Embryonic facial prominence (tissue), 1 donor: ENCODE measurements around the gene GFOD1.
"Not testable (repeated sequence)": the region's sequence is repeated elsewhere in the genome, so short reads cannot be mapped to it uniquely, and the experiment has no call there.

Experiments
- DNase-seq: peaks from one replicate; pipeline ENCODE4 v3.0.0-alpha.2; 2016; ENCODE audit errors: extremely low spot score

The GFOD1 gene

DNA sequence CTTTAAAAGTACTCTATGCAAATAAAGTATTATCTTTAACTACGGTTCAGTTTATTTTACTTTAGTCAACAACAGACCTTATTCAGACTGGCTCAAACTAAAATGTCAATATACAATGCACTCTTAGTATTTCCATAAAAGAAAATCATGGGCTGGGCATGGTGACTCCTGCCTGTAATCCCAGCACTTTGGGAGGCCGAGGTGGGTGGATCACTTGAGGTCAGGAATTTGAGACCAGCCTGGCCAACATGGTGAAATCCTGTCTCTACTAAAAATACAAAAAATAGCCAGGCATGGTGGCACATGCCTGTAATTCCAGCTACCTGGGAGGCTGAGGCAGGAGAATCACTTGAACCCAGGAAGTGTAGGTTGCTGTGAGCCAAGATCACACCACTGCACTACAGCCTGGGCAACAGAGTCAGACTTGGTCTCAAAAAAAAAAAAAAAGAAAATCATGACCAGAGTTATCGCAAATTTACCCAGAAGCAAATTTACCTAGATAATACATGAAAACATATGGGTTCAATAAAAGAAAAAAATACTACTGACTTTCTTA, 161.3 kb downstream of the GFOD1 start:
- DNase-seq, result not testable (repeated sequence)

DNA sequence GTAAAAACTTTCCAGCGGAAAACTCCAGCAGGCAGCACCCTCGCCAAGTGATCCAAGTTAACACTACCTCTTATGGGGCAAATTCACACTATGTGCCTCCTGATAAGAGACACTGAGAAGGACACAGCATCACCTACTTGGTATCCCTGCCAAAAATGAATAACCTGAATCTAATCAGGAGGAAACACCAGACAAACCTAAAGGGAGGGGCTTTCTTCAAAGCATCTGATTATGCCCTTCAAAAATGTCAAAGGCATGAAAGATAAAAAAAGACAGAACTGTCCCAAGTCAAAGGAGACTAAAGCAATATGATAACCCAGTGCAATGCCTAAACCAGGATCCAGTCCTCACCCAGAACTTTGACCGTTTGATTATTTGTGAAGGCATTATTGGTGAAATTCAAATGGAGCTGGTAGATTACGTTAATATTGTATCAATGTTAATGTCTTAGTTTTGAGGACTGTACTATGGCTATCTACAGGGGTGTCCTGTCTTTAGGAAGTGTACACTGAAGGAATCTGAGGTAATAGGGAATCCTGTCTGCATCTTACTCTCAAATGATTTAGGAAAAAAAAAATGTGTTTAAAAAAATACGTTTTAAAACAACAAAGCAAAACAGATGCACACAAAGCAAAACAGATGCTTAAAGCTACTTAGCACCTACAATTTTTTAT, 167.4 kb downstream of the GFOD1 start:
- no peak for DNase-seq

DNA sequence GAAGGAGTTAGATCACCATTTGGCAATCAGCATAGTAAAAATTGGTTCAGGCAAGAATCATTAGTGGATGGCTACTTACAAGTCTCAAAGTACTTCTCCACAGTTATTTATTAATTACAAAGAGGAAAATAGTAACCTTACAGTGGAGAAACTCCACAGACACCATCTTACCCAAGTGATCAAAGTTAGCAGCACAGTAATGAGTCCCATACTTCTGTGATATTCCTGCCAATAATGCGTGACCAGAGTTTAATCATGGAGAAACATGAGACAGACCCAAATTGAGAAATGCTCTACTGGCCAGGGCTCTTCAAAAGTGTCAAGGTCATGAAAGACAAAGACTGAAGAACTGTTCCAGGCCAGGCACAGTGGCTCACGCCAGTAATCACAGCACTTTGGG, 168.6 kb downstream of the GFOD1 start:
- DNase-seq, result no peak

DNA sequence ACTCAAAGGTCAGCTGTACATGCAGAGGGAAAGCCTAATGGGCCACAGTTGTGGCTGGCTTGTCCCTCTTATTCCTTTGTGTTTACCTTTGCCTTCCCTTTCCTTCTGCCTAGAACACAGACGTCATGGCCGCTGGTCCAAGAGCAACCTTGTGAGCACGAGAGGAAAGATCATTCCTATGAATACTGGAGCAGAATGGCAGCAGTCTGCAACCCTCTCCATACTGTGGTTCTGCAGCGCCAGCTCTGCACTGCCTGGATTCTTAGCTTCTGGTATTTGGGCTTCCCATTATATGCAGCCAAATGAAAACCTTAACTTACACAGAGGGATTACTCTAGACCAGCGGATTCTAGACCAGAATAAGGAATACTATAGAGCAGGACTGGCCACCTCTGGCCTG, 171.5 kb downstream of the GFOD1 start:
- DNase-seq, result no peak

DNA sequence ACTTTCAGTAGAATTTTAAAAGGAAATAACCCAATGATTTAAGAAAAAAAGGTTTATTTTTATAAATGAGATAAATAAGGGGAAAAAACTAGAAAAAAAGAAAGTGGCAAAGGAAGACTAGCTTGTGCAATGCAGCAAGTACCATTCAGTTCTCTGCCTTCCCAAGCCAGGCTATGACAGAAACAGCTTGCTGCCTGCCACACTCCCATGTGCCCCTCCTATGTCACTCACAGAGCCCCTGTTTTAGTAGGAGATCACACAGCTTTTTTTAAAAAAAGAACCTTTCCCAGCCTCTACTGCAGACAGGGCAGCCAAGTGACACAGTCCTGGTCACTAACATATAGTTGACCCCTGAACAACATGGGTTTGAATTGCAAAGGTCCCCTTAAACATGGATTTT, 172.6 kb downstream of the GFOD1 start:
- DNase-seq, result no peak

DNA sequence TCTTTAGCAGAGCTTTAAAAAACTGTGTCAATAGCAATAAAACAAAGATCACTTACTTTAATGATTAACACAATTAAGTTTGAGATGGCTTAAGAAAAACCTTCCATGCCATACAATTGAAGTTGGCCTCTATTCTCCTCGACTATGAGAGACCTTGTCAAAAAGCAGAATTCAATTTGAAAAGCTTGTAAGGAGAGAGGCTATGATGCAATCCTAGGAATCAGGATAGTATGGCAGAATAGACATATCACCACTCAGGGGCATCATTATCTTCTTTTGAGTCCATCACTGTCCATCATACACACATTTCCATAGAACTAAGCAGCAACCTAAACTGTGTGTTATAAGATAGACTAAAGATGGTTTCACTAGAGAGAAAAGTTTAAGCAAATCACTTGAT, 176.2 kb downstream of the GFOD1 start:
- DNase-seq, result no peak

DNA sequence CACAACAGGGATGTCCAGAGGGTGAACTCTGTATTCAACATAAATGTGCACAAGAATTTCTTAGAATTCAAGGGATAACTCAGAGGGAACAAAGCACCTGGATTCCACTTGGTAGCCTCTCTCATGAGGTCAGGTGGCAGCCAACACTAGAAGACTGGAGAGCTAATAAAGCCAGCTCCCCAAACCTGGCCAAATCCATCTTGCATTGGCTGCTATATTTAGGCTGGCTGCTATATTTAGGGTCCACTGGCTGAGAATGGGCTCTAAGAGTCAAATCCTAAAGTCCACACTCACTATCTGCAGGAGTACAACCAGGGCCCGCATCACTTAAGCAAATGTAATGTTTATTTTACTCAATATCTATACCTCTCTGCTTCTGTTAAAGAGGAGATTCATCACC, 179.1 kb downstream of the GFOD1 start:
- no peak for DNase-seq
